Naive thymus-derived CD8-positive, alpha-beta T cell (primary cell): Measurements from ENCODE around the gene HSP90AB1. TPM values are rescaled to one million over a fixed set of nuclear protein-coding genes. Genes with fewer than 3 reads are reported as not detected.

Experiments
- ATAC-seq, 2 donors: fragments of 150-1000 bp; cut with Tn5 transposase in 1 of 2; sonication (Bioruptor Pico), chemical (Tn5 transposase) in 1 of 2; 1 replicate in 1 of 2; 2 replicates in 1 of 2; pipeline ENCODE4 v1.10.0; 2021; ENCODE audit warnings: mild to moderate bottlenecking in 2 of 2, moderate library complexity in 2 of 2
- POLR2A ChIA-PET: fragments of 350-600 bp; sonication (Branson Sonifier 250); formaldehyde crosslinking; loops from one replicate; lab custom pipeline; 2021; ENCODE audit warnings: antibody characterized with exemption; lab: Charles Lee
- DNase-seq, 10 donors: peaks; one replicate each; pipeline versions ENCODE4 v3.0.0 to v3.0.0-alpha.2; 2020 to 2022
- H3K27ac Mint-ChIP-seq, 10 donors: one replicate each; pipeline ENCODE4 v1.8.0; 2020 to 2022; ENCODE audit warnings: mild to moderate bottlenecking in 10 of 10, mixed read lengths in 10 of 10, moderate library complexity in 4 of 10, inconsistent platforms in 1 of 10
- H3K27me3 Mint-ChIP-seq, 5 donors: one replicate each; pipeline ENCODE4 v1.8.0; 2021 to 2022; ENCODE audit warnings: mixed read lengths in 5 of 5
- H3K36me3 Mint-ChIP-seq, 3 donors: one replicate each; pipeline ENCODE4 v1.8.0; 2020 to 2022; ENCODE audit warnings: mixed read lengths in 3 of 3, mild to moderate bottlenecking in 2 of 3, inconsistent platforms in 1 of 3
- H3K4me1 Mint-ChIP-seq, 4 donors: one replicate each; pipeline ENCODE4 v1.8.0; 2021 to 2022; ENCODE audit warnings: mixed read lengths in 4 of 4
- H3K4me3 Mint-ChIP-seq, 10 donors: one replicate each; pipeline ENCODE4 v1.8.0; 2020 to 2022; ENCODE audit warnings: mild to moderate bottlenecking in 10 of 10, mixed read lengths in 10 of 10, moderate library complexity in 6 of 10, inconsistent platforms in 1 of 10
- H3K9me3 Mint-ChIP-seq, 9 donors: one replicate each; pipeline ENCODE4 v1.8.0; 2020 to 2022; ENCODE audit warnings: mixed read lengths in 9 of 9, mild to moderate bottlenecking in 3 of 9, inconsistent platforms in 1 of 9, moderate library complexity in 1 of 9
- polyA plus RNA-seq, 3 donors: library from polyadenylated mRNA; unstranded; fragments of 300-500 nt; fragmentation: Illumina TruSeq; gene quantifications; one replicate each; pipeline ENCODE4 v1.2.3, GENCODE V29; 2021
- total RNA-seq, 8 experiments: library from RNA in 2 of 8; stranded (reverse) in 2 of 8; gene quantifications; one replicate each; pipeline ENCODE4 v1.2.3 and lab custom pipeline; 2021 to 2026

HSP90AB1 gene
- total and polyA plus RNA-seq, 5 experiments from 2014 or later, result 420 to 607 (median 502) TPM

- H3K27me3 Mint-ChIP-seq, result peaks cover 10 to 29% (median 21%) of the 10 kb centered on the region in 5 donors
- H3K27ac Mint-ChIP-seq, result peak overlapping the region in 8 of 10 donors; percentile 36 to 92 (median 66)
- ATAC-seq (peak in 1 of 2 donors; percentile 13), DNase-seq (peak in 9 of 10 donors; percentile 41 to 77 (median 67))
- peaks cover 23 to 57% (median 40%) of the 10 kb centered on the region in 4 donors for H3K4me1 Mint-ChIP-seq
- peak overlapping the region in 5 of 10 donors; percentile 15 to 40 (median 27) for H3K4me3 Mint-ChIP-seq
- no peaks in the 10 kb centered on the region for H3K36me3 Mint-ChIP-seq
- POLR2A ChIA-PET, result interaction anchor here (0.9 to 3.2 kb wide), 5 partner anchors 11 to 74 kb away, joined by 3 to 27 read pairs (median 7); partner anchors contain the start of genes HSP90AB1 and SLC35B2
- no peaks in the 10 kb centered on the region for H3K9me3 Mint-ChIP-seq
Observed at GRCh38 chr6:44268095-44268628, 21.3 kb downstream of the HSP90AB1 start.

GRCh38 chr6:44269178-44269920, 22.4 kb downstream of the HSP90AB1 start:
- no peak for DNase-seq
- Mint-ChIP-seq H3K27ac (peak overlapping the region in 5 of 10 donors; percentile 19 to 62 (median 48)), H3K27me3 (peaks cover 18 to 39% (median 33%) of the 10 kb centered on the region in 5 donors), H3K9me3 (no peaks in the 10 kb centered on the region), H3K4me3 (peak overlapping the region; percentile 55 to 82 (median 70)), H3K4me1 (peaks cover 16 to 45% (median 29%) of the 10 kb centered on the region in 4 donors), H3K36me3 (no peaks in the 10 kb centered on the region)
- POLR2A ChIA-PET, result interaction anchor here (0.7 to 1.9 kb wide), 5 partner anchors 12 to 72 kb away, joined by 3 to 9 read pairs (median 4); partner anchors contain the start of gene SLC35B2
- ATAC-seq, result no peak

- ATAC-seq (peak in 1 of 2 donors; percentile 8), DNase-seq (peak in 8 of 10 donors; percentile 32 to 72 (median 48))
- H3K4me1 Mint-ChIP-seq, result peaks cover 13 to 38% (median 27%) of the 10 kb centered on the region in 4 donors
- H3K9me3 Mint-ChIP-seq, result no peaks in the 10 kb centered on the region
- H3K4me3 Mint-ChIP-seq, result peak within 1 kb of the TSS; percentile 68 to 87 (median 76)
- H3K36me3 Mint-ChIP-seq, result peaks cover 0 to 2% (median 0%) of the 10 kb centered on the region in 3 donors
- peak within 1 kb of the TSS in 7 of 10 donors; percentile 19 to 74 (median 60) for H3K27ac Mint-ChIP-seq
- peaks cover 22 to 44% (median 39%) of the 10 kb centered on the region in 5 donors for H3K27me3 Mint-ChIP-seq
- POLR2A ChIA-PET, result interaction anchor here (0.7 to 1.5 kb wide), 4 partner anchors 13 to 43 kb away, joined by 3 to 5 read pairs (median 4); partner anchors contain the start of gene AARS2
Observed at GRCh38 chr6:44269921-44270525, 23.1 kb downstream of the HSP90AB1 start, which contains the start of gene TMEM151B. TMEM151B (plus strand) TSS chr6:44270450; CDS start chr6:44270743, 293 bp downstream.

- POLR2A ChIA-PET, result interaction anchor here (0.9 to 1.5 kb wide), 3 partner anchors 14 to 42 kb away, joined by 3 to 5 read pairs (median 4); partner anchors contain the start of gene AARS2
- peaks cover 22 to 44% (median 39%) of the 10 kb centered on the region in 5 donors for H3K27me3 Mint-ChIP-seq
- peak overlapping the region in 4 of 10 donors; percentile 50 to 74 (median 64) for H3K27ac Mint-ChIP-seq
- peak overlapping the region; percentile 65 to 87 (median 76) for H3K4me3 Mint-ChIP-seq
- H3K36me3 Mint-ChIP-seq, result peaks cover 0 to 2% (median 0%) of the 10 kb centered on the region in 3 donors
- H3K9me3 Mint-ChIP-seq, result no peaks in the 10 kb centered on the region
- ATAC-seq, result peak in 1 of 2 donors; percentile 51
- peaks cover 13 to 32% (median 26%) of the 10 kb centered on the region in 4 donors for H3K4me1 Mint-ChIP-seq
- DNase-seq, result no peak
Observed at GRCh38 chr6:44270526-44271405, 23.9 kb downstream of the HSP90AB1 start.

GRCh38 chr6:44271406-44271723, 24.5 kb downstream of the HSP90AB1 start:
- POLR2A ChIA-PET, result interaction anchor here (0.6 to 1.3 kb wide), 2 partner anchors 9 to 23 kb away, joined by 3 to 5 read pairs; no protein-coding TSS in a partner anchor
- Mint-ChIP-seq H3K9me3 (no peaks in the 10 kb centered on the region), H3K4me3 (peak overlapping the region; percentile 65 to 87 (median 76)), H3K27me3 (peaks cover 22 to 44% (median 39%) of the 10 kb centered on the region in 5 donors), H3K4me1 (peaks cover 13 to 26% (median 21%) of the 10 kb centered on the region in 4 donors), H3K27ac (peak overlapping the region in 1 of 10 donors; percentile 60), H3K36me3 (peaks cover 0 to 2% (median 0%) of the 10 kb centered on the region in 3 donors)
- no peak for ATAC-seq
- no peak for DNase-seq

GRCh38 chr6:44271914-44272313, 25.0 kb downstream of the HSP90AB1 start:
- Mint-ChIP-seq H3K9me3 (no peaks in the 10 kb centered on the region), H3K27me3 (peaks cover 22 to 48% (median 42%) of the 10 kb centered on the region in 5 donors), H3K4me1 (peaks cover 11 to 25% (median 21%) of the 10 kb centered on the region in 4 donors), H3K36me3 (peaks cover 0 to 2% (median 0%) of the 10 kb centered on the region in 3 donors), H3K4me3 (peak overlapping the region in 6 of 10 donors; percentile 34 to 76 (median 60)), H3K27ac (peak overlapping the region in 1 of 10 donors; percentile 3)
- POLR2A ChIA-PET, result interaction anchor here (0.6 kb wide), 1 partner anchor 9 kb away, joined by 3 read pairs; no protein-coding TSS in a partner anchor
- no peak for DNase-seq
- no peak for ATAC-seq

- DNase-seq (no peak), ATAC-seq (no peak)
- peak overlapping the region in 4 of 10 donors; percentile 10 to 62 (median 52) for H3K4me3 Mint-ChIP-seq
- peaks cover 8 to 27% (median 20%) of the 10 kb centered on the region in 4 donors for H3K4me1 Mint-ChIP-seq
- peaks cover 25 to 54% (median 47%) of the 10 kb centered on the region in 5 donors for H3K27me3 Mint-ChIP-seq
- no peaks in the 10 kb centered on the region for H3K9me3 Mint-ChIP-seq
- POLR2A ChIA-PET, result no interaction called here
- H3K36me3 Mint-ChIP-seq, result peaks cover 0 to 2% (median 0%) of the 10 kb centered on the region in 3 donors
- H3K27ac Mint-ChIP-seq, result peak overlapping the region in 1 of 10 donors; percentile 28
Observed at GRCh38 chr6:44272529-44272928, 25.6 kb downstream of the HSP90AB1 start.

GRCh38 chr6:44272999-44273566, 26.2 kb downstream of the HSP90AB1 start:
- peaks cover 0 to 2% (median 0%) of the 10 kb centered on the region in 3 donors for H3K36me3 Mint-ChIP-seq
- H3K27me3 Mint-ChIP-seq, result peaks cover 29 to 60% (median 52%) of the 10 kb centered on the region in 5 donors
- DNase-seq (no peak), ATAC-seq (no peak)
- peak overlapping the region in 2 of 10 donors; percentile 34 to 35 for H3K4me3 Mint-ChIP-seq
- peaks cover 8 to 23% (median 16%) of the 10 kb centered on the region in 4 donors for H3K4me1 Mint-ChIP-seq
- H3K9me3 Mint-ChIP-seq, result no peaks in the 10 kb centered on the region
- H3K27ac Mint-ChIP-seq, result no peak overlapping the region
- POLR2A ChIA-PET, result no interaction called here

GRCh38 chr6:44273617-44274016, 26.7 kb downstream of the HSP90AB1 start:
- H3K36me3 Mint-ChIP-seq, result peaks cover 0 to 2% (median 0%) of the 10 kb centered on the region in 3 donors
- no peaks in the 10 kb centered on the region for H3K9me3 Mint-ChIP-seq
- ATAC-seq (no peak), DNase-seq (no peak)
- no peak overlapping the region for H3K4me3 Mint-ChIP-seq
- H3K27ac Mint-ChIP-seq, result no peak overlapping the region
- POLR2A ChIA-PET, result interaction anchor here (0.6 kb wide), 1 partner anchor 813 kb away, joined by 3 read pairs; no protein-coding TSS in a partner anchor
- H3K4me1 Mint-ChIP-seq, result peaks cover 8 to 22% (median 16%) of the 10 kb centered on the region in 4 donors
- H3K27me3 Mint-ChIP-seq, result peaks cover 29 to 64% (median 52%) of the 10 kb centered on the region in 5 donors

GRCh38 chr6:44275271-44275748, 28.4 kb downstream of the HSP90AB1 start:
- peak overlapping the region in 3 of 10 donors; percentile 7 to 48 (median 47) for H3K4me3 Mint-ChIP-seq
- POLR2A ChIA-PET, result interaction anchor here (0.5 kb wide), 1 partner anchor 18 kb away, joined by 8 read pairs; no protein-coding TSS in a partner anchor
- peaks cover 31 to 75% (median 57%) of the 10 kb centered on the region in 5 donors for H3K27me3 Mint-ChIP-seq

More at GRCh38 chr6:44275271-44275748, 28.4 kb downstream of the HSP90AB1 start:
- Mint-ChIP-seq H3K4me1 (peaks cover 5 to 17% (median 10%) of the 10 kb centered on the region in 4 donors), H3K36me3 (peaks cover 0 to 2% (median 0%) of the 10 kb centered on the region in 3 donors), H3K27ac (no peak overlapping the region), H3K9me3 (no peaks in the 10 kb centered on the region)
- no peak for DNase-seq
- no peak for ATAC-seq
